GM18870 (cell line): ENCODE data around the gene NEURL1.
"Not testable (repeated sequence)": the region's sequence is repeated elsewhere in the genome, so short reads cannot be mapped to it uniquely, and the experiment has no call there.

Experiments
- ATAC-seq: cut with Tn5 transposase; IDR thresholded peaks from one replicate; pipeline ENCODE4 v1.9.1; 2021; ENCODE audit warnings: moderate library complexity; ENCODE audit not compliant: unreplicated experiment

The NEURL1 gene

GRCh38 chr10:103602028-103602851 is 108.7 kb downstream of the NEURL1 start:
- ATAC-seq, result no peak

DNA sequence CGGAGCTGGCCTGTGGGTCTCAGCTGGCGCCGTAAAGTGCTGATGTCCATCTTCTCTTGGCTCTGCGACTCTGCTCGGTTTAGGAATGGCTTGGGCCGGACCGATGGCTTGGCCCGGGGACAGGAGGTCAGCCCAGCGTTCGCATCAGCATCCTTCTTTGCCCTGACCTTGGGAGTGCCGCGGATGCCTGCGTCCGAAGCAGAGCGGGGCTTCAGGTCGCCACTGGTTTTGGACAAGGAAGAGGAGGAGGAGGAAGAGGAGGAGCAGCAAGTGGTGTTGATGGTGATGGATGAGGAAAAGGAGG is 109.3 kb downstream of the NEURL1 start:
- ATAC-seq, result no peak

DNA sequence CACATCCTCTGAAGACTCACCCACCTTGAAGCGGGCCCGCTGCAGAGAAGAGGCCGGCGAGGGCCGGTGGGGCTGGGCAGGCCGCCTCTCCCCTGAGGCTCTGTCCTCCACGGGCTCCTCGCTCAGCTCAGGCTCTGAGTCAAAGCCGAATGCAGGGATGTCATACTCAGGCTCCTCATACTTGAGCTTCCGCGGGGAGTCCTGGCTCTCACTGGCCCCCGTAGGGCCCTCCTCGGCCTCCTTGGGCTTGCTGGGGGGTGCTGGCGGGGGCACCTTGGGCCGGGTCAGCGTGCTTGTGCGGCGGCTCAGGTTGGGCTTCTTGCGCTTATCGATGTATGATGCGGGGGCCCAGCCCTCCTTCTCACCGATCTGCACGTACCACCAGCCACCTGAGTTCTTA is 109.9 kb downstream of the NEURL1 start:
- no peak for ATAC-seq

GRCh38 chr10:103605359-103606096 is 112.0 kb downstream of the NEURL1 start:
- ATAC-seq, result no peak

DNA sequence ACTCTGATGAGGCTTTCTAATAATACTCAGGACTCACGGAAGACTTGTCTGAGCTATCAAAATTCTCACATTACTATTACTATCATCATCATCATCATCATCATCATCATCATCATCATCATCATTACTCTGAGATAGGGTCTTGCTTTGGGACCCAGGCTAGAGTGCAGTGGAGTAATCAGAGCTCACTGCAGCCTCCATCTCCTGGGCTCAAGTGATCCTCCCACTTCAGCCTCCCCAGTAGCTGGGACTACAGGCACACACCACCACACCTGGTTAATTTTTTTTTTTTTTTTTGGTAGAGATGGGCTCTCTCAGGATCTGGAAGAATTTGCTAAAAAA is 112.6 kb downstream of the NEURL1 start:
- ATAC-seq, result not testable (repeated sequence)

GRCh38 chr10:103607051-103607450 is 113.5 kb downstream of the NEURL1 start:
- not testable (repeated sequence) for ATAC-seq

DNA sequence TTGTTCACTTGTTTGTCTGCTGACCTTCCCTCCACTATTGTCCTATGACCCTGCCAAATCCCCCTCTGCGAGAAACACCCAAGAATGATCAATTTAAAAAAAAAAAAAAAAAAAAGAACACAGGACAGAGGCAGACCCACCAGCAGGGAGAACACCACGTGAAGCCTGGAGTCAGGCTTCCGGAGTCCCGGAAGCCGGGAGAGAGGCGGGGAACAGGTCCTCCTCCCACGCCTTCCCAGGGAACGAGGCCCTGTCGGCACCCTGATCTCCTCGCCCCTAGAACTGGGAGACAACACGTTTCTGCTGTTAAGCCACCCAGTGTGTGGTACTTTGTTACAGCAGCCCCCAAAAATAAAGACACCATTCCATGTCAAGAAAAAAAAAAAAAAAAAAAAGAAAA is 114.6 kb downstream of the NEURL1 start:
- not testable (repeated sequence) for ATAC-seq

DNA sequence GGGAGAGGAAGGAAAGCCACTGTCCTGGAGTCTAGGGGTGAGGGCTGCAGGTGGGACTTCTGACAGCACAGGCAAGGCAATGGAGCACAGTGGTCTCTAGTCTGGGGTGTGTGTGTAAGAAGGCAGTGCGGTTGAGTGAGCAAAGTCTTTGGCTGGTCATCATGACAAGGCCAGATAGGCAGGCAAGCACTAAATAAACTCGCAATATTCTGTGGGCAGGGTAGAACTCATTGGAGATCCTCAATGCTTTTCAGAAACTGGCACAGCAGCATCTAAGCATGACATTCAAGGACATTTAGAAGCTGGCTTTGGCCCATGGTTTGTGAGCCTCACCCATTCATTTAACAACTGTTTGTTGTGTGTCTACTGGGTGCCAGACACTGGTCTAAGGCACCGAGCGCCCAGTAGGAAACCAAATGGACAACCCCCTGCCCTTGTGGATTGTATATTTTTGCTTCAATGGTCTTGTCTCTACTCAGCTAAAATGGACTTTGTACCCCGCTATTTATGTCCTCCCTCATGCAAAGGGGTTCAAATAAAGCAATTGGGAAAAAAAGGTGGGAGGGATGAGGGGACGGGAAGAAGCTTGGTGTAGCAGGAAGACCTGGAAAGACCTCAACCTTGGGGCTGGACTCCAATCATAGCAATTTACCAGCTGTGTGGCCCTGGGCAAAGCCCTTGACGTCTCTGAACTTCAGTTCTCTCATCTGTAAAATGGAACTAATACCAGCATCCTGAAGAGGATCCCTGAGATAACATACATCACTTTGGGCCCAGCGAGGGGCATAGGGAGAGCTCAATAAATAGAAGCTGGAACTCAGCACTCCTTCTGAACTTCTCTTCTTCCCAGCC is 116.0 kb downstream of the NEURL1 start:
- no peak for ATAC-seq

DNA sequence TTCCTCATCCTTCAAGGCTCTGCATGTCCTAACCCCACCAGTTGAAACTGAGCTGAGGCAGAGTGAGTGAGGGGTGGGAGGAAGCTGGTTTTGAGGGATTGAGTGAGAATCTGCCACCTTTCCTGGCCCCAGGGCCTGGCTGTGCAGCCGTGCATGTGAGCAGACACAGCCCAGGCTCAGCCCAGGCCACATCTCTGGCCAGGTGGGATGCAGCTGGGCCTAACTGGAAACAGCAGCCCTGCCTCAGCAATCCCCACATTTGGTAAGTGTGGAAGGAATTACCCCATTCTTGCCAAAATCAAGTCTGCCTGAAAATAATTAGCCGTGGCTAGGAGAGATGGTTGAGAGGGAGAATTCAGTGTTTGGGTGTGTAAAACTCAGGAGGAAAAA is 116.6 kb downstream of the NEURL1 start:
- ATAC-seq, result no peak

- no peak for ATAC-seq
Observed at GRCh38 chr10:103610921-103611511, 117.5 kb downstream of the NEURL1 start.

GRCh38 chr10:103612462-103613365 is 119.2 kb downstream of the NEURL1 start:
- ATAC-seq, result no peak

- ATAC-seq, result no peak
Observed at GRCh38 chr10:103613616-103614015, 120.1 kb downstream of the NEURL1 start.

GRCh38 chr10:103614306-103615158 is 121.0 kb downstream of the NEURL1 start:
- no peak for ATAC-seq

DNA sequence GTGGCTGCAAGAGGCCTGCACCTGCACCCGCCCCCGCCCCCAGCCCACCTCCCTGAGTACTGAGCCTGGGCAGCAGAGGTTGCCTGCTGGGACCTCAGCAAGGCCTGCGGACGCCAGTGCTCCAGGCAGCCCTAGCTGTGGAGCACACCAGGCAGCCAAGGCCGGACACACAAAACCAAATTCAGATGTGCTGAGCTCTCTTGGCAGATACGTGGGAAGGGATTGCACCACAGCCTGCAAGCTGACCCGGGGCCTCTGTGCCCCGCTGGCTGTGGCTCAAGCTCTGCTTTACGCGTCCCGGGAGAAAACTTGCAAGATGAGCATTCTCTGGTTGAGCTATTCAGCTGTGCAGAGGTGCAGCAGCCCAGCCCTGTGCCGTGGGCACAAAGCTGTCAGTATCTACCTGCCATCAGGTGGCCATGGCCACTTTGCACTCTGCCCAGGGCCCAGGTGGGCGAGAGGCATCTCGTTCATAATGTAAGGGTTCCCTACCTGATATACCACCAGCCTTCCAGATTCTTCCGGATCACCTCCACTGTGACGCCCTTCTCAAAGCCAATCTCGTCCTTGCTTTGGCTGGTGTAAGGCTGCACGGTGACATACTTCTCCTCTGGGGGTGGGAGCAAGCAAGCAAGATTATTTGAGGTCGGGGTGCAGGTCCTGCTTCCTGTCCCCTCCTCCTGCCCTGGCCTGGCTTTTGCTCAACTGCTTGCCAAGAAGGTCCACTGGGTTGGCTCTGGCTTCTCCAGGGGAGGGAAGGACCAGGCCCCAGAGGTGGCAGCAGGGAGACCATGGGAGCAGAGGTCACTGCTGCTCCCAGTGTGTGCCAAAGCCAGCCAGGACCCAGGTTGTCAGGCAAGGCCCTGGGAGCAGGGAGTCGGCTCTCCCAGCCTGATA is 123.4 kb downstream of the NEURL1 start:
- ATAC-seq, result no peak

DNA sequence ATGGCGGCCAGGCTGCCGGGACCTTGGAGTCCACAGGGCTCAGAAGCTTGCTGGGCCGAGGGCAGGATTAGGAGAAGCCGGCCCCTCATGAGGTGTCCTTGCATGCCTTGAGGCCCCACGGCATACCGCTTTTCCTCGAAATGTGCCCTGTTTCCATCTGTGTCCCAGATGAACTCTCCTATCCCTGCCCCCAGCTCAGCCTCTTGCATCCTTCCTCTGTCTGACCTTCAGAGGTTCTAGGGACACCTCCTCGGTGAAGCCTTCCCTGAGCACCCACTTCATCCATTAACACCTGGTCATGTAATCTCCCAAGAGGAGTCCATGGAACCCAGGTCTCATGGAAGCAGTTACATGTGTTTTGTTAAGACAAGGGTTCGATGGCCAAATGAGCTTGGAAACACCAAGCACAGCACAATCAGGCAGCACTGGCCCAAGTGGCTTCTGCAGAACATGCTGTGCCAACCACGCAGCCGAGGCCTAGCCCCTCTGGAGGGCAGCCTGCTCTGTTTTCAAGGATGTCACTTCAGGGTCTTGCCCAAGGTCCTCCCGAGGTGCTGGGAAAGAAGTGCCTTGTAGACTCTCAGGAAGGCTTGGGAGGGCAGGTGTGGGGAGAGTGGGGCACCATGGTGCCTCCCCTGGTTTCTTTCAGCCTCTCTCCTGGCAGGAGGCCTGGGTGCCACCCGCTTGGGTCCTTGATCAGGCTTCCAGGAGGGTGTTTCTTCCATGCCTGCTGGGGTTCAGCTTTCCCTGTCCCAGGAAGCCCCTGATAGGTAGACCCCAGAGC is 124.3 kb downstream of the NEURL1 start:
- no peak for ATAC-seq

GRCh38 chr10:103618575-103619423 is 125.3 kb downstream of the NEURL1 start:
- no peak for ATAC-seq
